Lung (tissue), 16 donors: ENCODE measurements around the gene HEPACAM. TPM values are rescaled to one million over a fixed set of nuclear protein-coding genes. Genes with fewer than 3 reads are reported as not detected.

Experiments used
- ATAC-seq: fragments of 200-7000 bp; cut with Tn5 transposase; one replicate; pipeline ENCODE4 v1.9.1; 2020; ENCODE audit warnings: moderate number of reproducible peaks; ENCODE audit not compliant: insufficient read depth, low FRiP score
- DNase-seq, 3 donors: peaks; one replicate each; pipeline ENCODE4 v3.0.0-alpha.2; 2013 to 2017
- H3K27ac ChIP-seq, 2 donors: one replicate each; pipeline ENCODE4 v1.5.1; 2013; ENCODE audit warnings: mild to moderate bottlenecking in 2 of 2, moderate library complexity in 2 of 2, control low read depth in 1 of 2, inconsistent platforms in 1 of 2, low read depth in 1 of 2, low read length in 1 of 2
- H3K27me3 ChIP-seq, 3 donors: one replicate each; pipeline ENCODE4 v1.5.1; 2013; ENCODE audit warnings: low read length in 2 of 3; ENCODE audit not compliant: control insufficient read depth in 3 of 3, insufficient read depth in 3 of 3
- H3K36me3 ChIP-seq, 4 donors: one replicate each; pipeline ENCODE4 v1.5.1; 2013; ENCODE audit warnings: low read length in 4 of 4, mild to moderate bottlenecking in 1 of 4, moderate library complexity in 1 of 4; ENCODE audit not compliant: control insufficient read depth in 4 of 4, insufficient read depth in 4 of 4
- H3K4me1 ChIP-seq, 5 donors: one replicate each; pipeline ENCODE4 v1.5.1; 2013; ENCODE audit warnings: low read length in 5 of 5, mild to moderate bottlenecking in 2 of 5, moderate library complexity in 1 of 5; ENCODE audit not compliant: control insufficient read depth in 5 of 5, insufficient read depth in 5 of 5
- H3K4me3 ChIP-seq: one replicate; pipeline ENCODE4 v1.5.1; 2013; ENCODE audit warnings: mild to moderate bottlenecking, control low read depth, moderate library complexity
- H3K9ac ChIP-seq, 2 donors: one replicate each; pipeline ENCODE4 v1.5.1; 2013; ENCODE audit warnings: low read length in 2 of 2, control low read depth in 1 of 2; ENCODE audit not compliant: insufficient read depth in 1 of 2
- H3K9me3 ChIP-seq, 4 donors: one replicate each; pipeline ENCODE4 v1.5.1; 2013; ENCODE audit warnings: low read length in 3 of 4, mild to moderate bottlenecking in 1 of 4, moderate library complexity in 1 of 4; ENCODE audit not compliant: control insufficient read depth in 4 of 4, insufficient read depth in 3 of 4
- CTCF ChIP-seq: IDR thresholded peaks from 2 replicates; pipeline ENCODE4 v1.5.1; 2012; ENCODE audit warnings: mild to moderate bottlenecking; ENCODE audit errors: control extremely low read depth, extremely low read depth
- WGBS, 2 donors: extraction: QIAGEN DNeasy Blood & Tissue Kit; methylation state at CpG; one replicate each; pipeline ENCODE4 v1.1.7; 2013; 5-methylcytosine and 5-hydroxymethylcytosine counted together
- long read RNA-seq, 5 donors: transcript quantifications; one replicate each; lab custom pipeline, GENCODE V29; 2026
- polyA plus RNA-seq, 2 donors: library from polyadenylated mRNA; stranded (reverse); fragments of 200-250 nt; gene quantifications; one replicate each; pipeline ENCODE4 v1.2.1, GENCODE V29; 2013
- total RNA-seq, 2 donors: library from RNA; depleted of rRNA in 1 of 2; stranded (reverse); fragments of >200 nt in 1 of 2; gene quantifications; one replicate each; pipeline ENCODE4 v1.2.1, GENCODE V29; 2014 to 2021
- donor health status: control.
- donor health status: control.
- donor health status: Bipolar disorder and iron deficiency.
- donor health status: healthy.
- donor health status: DM: yes; HTN: yes; CAD: no.

Gene HEPACAM
- not detected for total RNA-seq
- under 1 TPM in 1 of 2 donors, not detected in 1; 0.02 TPM for polyA plus RNA-seq
- long read RNA-seq, donor 1, result 0 reads
- long read RNA-seq, donor 2, result 0 reads
- long read RNA-seq, donor 3, result 0 reads
- long read RNA-seq, donor 4, result 0 reads
- long read RNA-seq, donor 5, result 0 reads

- 88 to 91% methylated on average over 18 of the region's 18 CpGs for WGBS, 2 donors
- no peak for DNase-seq
- H3K27ac ChIP-seq, result no peak within 1 kb of the TSS
- H3K4me1 ChIP-seq, result peaks cover 0 to 7% (median 2%) of the 10 kb centered on the region in 5 donors
- no peak for TF ChIP-seq CTCF
- peaks cover 0 to 4% (median 0%) of the 10 kb centered on the region in 3 donors for H3K27me3 ChIP-seq
- no peaks in the 10 kb centered on the region for H3K9me3 ChIP-seq
- H3K9ac ChIP-seq, result no peak within 1 kb of the TSS
- no peak for ATAC-seq
- H3K36me3 ChIP-seq, result no peaks in the 10 kb centered on the region
- no peak within 1 kb of the TSS for H3K4me3 ChIP-seq
These were observed at the start of gene HEPACAM for GRCh38 chr11:124935548-124936514. Gene HEPACAM (minus strand): TSS chr11:124936047. CDS start chr11:124936006, 41 bp downstream.

GRCh38 chr11:124984512-124984854 is 48.6 kb upstream of the HEPACAM start:
- Histone ChIP-seq H3K27me3 (no peaks in the 10 kb centered on the region), H3K9me3 (peaks cover 0 to 9% (median 6%) of the 10 kb centered on the region in 4 donors), H3K9ac (no peak overlapping the region), H3K27ac (no peak overlapping the region), H3K36me3 (peaks cover 0 to 2% (median 0%) of the 10 kb centered on the region in 4 donors), H3K4me1 (peaks cover 0 to 2% (median 0%) of the 10 kb centered on the region in 5 donors), H3K4me3 (no peak overlapping the region)
- TF ChIP-seq CTCF, result no peak
- ATAC-seq (no peak), DNase-seq (no peak)
- 91 to 92% methylated on average over 3 of the region's 3 CpGs for WGBS, 2 donors

- Histone ChIP-seq H3K9ac (no peak overlapping the region), H3K27ac (no peak overlapping the region), H3K9me3 (peaks cover 0 to 9% (median 6%) of the 10 kb centered on the region in 4 donors), H3K4me1 (peaks cover 0 to 2% (median 0%) of the 10 kb centered on the region in 5 donors), H3K4me3 (no peak overlapping the region), H3K27me3 (no peaks in the 10 kb centered on the region), H3K36me3 (peaks cover 0 to 3% (median 0%) of the 10 kb centered on the region in 4 donors)
- no peak for TF ChIP-seq CTCF
- ATAC-seq, result no peak
- WGBS, 2 donors, result 95 to 97% methylated on average over 17 of the region's 17 CpGs
- DNase-seq, result no peak
These were observed 48.0 kb upstream of the HEPACAM start for GRCh38 chr11:124983674-124984511.
